Neural progenitor cell (in vitro differentiated cells): ENCODE measurements around the gene ARHGAP11A. TPM values are rescaled to one million over a fixed set of nuclear protein-coding genes. Genes with fewer than 3 reads are reported as not detected.

Experiments
- DNase-seq: peaks from one replicate; pipeline ENCODE4 v3.0.0-alpha.2; 2016; ENCODE audit warnings: low spot score
- H2AFZ ChIP-seq: fragments of 200-600 bp; sonication (generic); replicated peaks from 2 replicates; pipeline ENCODE4 v1.6.1; 2016; ENCODE audit warnings: antibody characterized with exemption
- H3F3A ChIP-seq: fragments of 200-600 bp; sonication (generic); 2 replicates; pipeline ENCODE4 v1.6.1; 2016; ENCODE audit warnings: antibody characterized with exemption, low read depth
- H3K27ac ChIP-seq: fragments of 200-600 bp; sonication (generic); 2 replicates; pipeline ENCODE4 v1.5.1; 2016; ENCODE audit warnings: mild to moderate bottlenecking
- H3K27me3 ChIP-seq: fragments of 200-600 bp; sonication (generic); 2 replicates; pipeline ENCODE4 v1.6.1; 2016; ENCODE audit warnings: mild to moderate bottlenecking, moderate library complexity
- H3K36me3 ChIP-seq: fragments of 200-600 bp; sonication (generic); 2 replicates; pipeline ENCODE4 v1.5.1; 2016
- H3K4me1 ChIP-seq: fragments of 200-600 bp; sonication (generic); 2 replicates; pipeline ENCODE4 v1.6.1; 2016; ENCODE audit warnings: mixed run types
- H3K4me2 ChIP-seq: fragments of 200-600 bp; sonication (generic); 2 replicates; pipeline ENCODE4 v1.6.1; 2016
- H3K4me3 ChIP-seq: fragments of 200-600 bp; sonication (generic); 2 replicates; pipeline ENCODE4 v1.5.1; 2016
- H3K79me2 ChIP-seq: fragments of 200-600 bp; sonication (generic); 2 replicates; pipeline ENCODE4 v1.6.1; 2016; ENCODE audit warnings: low read depth
- H3K9ac ChIP-seq: fragments of 200-600 bp; sonication (generic); 2 replicates; pipeline ENCODE4 v1.6.1; 2016
- H3K9me3 ChIP-seq: fragments of 200-600 bp; sonication (generic); 2 replicates; pipeline ENCODE4 v1.5.1; 2016; ENCODE audit warnings: low read depth
- H4K20me1 ChIP-seq: fragments of 200-600 bp; sonication (generic); 2 replicates; pipeline ENCODE4 v1.6.1; 2016; ENCODE audit warnings: low read depth
- H3K27ac Mint-ChIP-seq: 3 replicates; pipeline ENCODE4 v1.8.0; 2021; ENCODE audit warnings: mixed read lengths
- H3K27me3 Mint-ChIP-seq: 2 replicates; pipeline ENCODE4 v1.8.0; 2022; ENCODE audit warnings: low read depth, mild to moderate bottlenecking, inconsistent platforms, moderate library complexity, mixed read lengths; ENCODE audit not compliant: insufficient read depth
- H3K36me3 Mint-ChIP-seq: 3 replicates; pipeline ENCODE4 v1.8.0; 2021; ENCODE audit warnings: mixed read lengths
- H3K4me1 Mint-ChIP-seq: 3 replicates; pipeline ENCODE4 v1.8.0; 2021; ENCODE audit warnings: mixed read lengths
- H3K4me3 Mint-ChIP-seq: 3 replicates; pipeline ENCODE4 v1.8.0; 2021; ENCODE audit warnings: mild to moderate bottlenecking, moderate library complexity, mixed read lengths
- H3K9me3 Mint-ChIP-seq: 3 replicates; pipeline ENCODE4 v1.8.0; 2020; ENCODE audit warnings: mixed read lengths
- CTCF ChIP-seq: fragments of 200-600 bp; sonication (generic); IDR thresholded peaks from 2 replicates; pipeline ENCODE4 v1.5.1; 2017; ENCODE audit warnings: antibody characterized with exemption, mild to moderate bottlenecking
- EZH2 ChIP-seq: fragments of 200-600 bp; sonication (generic); IDR thresholded peaks from 2 replicates; pipeline ENCODE4 v1.6.1; 2017; ENCODE audit warnings: antibody characterized with exemption, mild to moderate bottlenecking, moderate library complexity
- EZH2phosphoT487 ChIP-seq: fragments of 200-600 bp; sonication (generic); IDR thresholded peaks from 2 replicates; pipeline ENCODE4 v1.6.1; 2017; ENCODE audit warnings: antibody characterized with exemption
- total RNA-seq: library from RNA; depleted of rRNA; stranded (reverse); fragments of >200 nt; gene quantifications from 2 replicates; pipeline ENCODE4 v1.2.3, GENCODE V29; 2015; ENCODE audit warnings: low replicate concordance

Gene ARHGAP11A
- total RNA-seq, 1 donor from 2014 or later, result 83.9 TPM

- Histone ChIP-seq H3K27ac (no peak overlapping the region), H3K36me3 (no peaks in the 10 kb centered on the region), H2AFZ (no peak overlapping the region), H3K9me3 (no peaks in the 10 kb centered on the region), H3K9ac (no peak overlapping the region), H3K27me3 (no peaks in the 10 kb centered on the region), H3K4me2 (no peak overlapping the region), H3K79me2 (no peaks in the 10 kb centered on the region), H3F3A (no peaks in the 10 kb centered on the region), H4K20me1 (no peaks in the 10 kb centered on the region), H3K4me3 (no peak overlapping the region), H3K4me1 (no peaks in the 10 kb centered on the region)
- DNase-seq, result no peak
- Mint-ChIP-seq H3K9me3 (no peaks in the 10 kb centered on the region), H3K4me1 (peaks cover 2% of the 10 kb centered on the region), H3K27me3 (peaks cover under 1% of the 10 kb centered on the region), H3K4me3 (no peak overlapping the region), H3K36me3 (no peaks in the 10 kb centered on the region), H3K27ac (no peak overlapping the region)
- TF ChIP-seq EZH2 (no peak), CTCF (no peak), EZH2phosphoT487 (no peak)
Observed at GRCh38 chr15:32683906-32684584, 68.7 kb downstream of the ARHGAP11A start.

GRCh38 chr15:32685576-32685975 is 70.3 kb downstream of the ARHGAP11A start:
- H3K4me3 Mint-ChIP-seq, result no peak overlapping the region
- DNase-seq, result no peak
- Histone ChIP-seq H3K4me3 (no peak overlapping the region), H3K4me1 (no peaks in the 10 kb centered on the region), H3K9me3 (no peaks in the 10 kb centered on the region), H4K20me1 (no peaks in the 10 kb centered on the region), H3K27me3 (no peaks in the 10 kb centered on the region), H3K9ac (no peak overlapping the region), H3K79me2 (no peaks in the 10 kb centered on the region), H3K36me3 (no peaks in the 10 kb centered on the region), H3K4me2 (no peak overlapping the region), H2AFZ (no peak overlapping the region), H3K27ac (no peak overlapping the region), H3F3A (no peaks in the 10 kb centered on the region)
- no peaks in the 10 kb centered on the region for H3K36me3 Mint-ChIP-seq
- no peaks in the 10 kb centered on the region for H3K9me3 Mint-ChIP-seq
- no peaks in the 10 kb centered on the region for H3K27me3 Mint-ChIP-seq
- no peak for TF ChIP-seq EZH2phosphoT487
- TF ChIP-seq EZH2, result no peak
- no peak for TF ChIP-seq CTCF
- peaks cover 2% of the 10 kb centered on the region for H3K4me1 Mint-ChIP-seq
- H3K27ac Mint-ChIP-seq, result no peak overlapping the region

- Histone ChIP-seq H3K9me3 (no peaks in the 10 kb centered on the region), H3K36me3 (no peaks in the 10 kb centered on the region), H3K27me3 (no peaks in the 10 kb centered on the region), H3F3A (no peaks in the 10 kb centered on the region), H3K4me2 (no peak overlapping the region), H3K4me1 (no peaks in the 10 kb centered on the region), H3K79me2 (no peaks in the 10 kb centered on the region), H4K20me1 (no peaks in the 10 kb centered on the region), H2AFZ (no peak overlapping the region), H3K4me3 (no peak overlapping the region), H3K9ac (no peak overlapping the region), H3K27ac (no peak overlapping the region)
- no peaks in the 10 kb centered on the region for H3K36me3 Mint-ChIP-seq
- H3K27ac Mint-ChIP-seq, result no peak overlapping the region
- H3K4me1 Mint-ChIP-seq, result peaks cover 2% of the 10 kb centered on the region
- no peak overlapping the region for H3K4me3 Mint-ChIP-seq
- DNase-seq, result no peak
- H3K27me3 Mint-ChIP-seq, result no peaks in the 10 kb centered on the region
- no peaks in the 10 kb centered on the region for H3K9me3 Mint-ChIP-seq
- TF ChIP-seq CTCF (no peak), EZH2phosphoT487 (no peak), EZH2 (no peak)
Observed at GRCh38 chr15:32687556-32687955, 72.3 kb downstream of the ARHGAP11A start.
